IMR-90 (cell line): ENCODE data around the gene GARNL3. TPM values are rescaled to one million over a fixed set of nuclear protein-coding genes. Genes with fewer than 3 reads are reported as not detected.

Experiments used
- ATAC-seq: fragments of 200-7000 bp; cut with Tn5 transposase; 2 replicates; pipeline ENCODE4 v1.9.1; 2020; ENCODE audit warnings: low read depth, mild to moderate bottlenecking, moderate library complexity
- BruUV-seq: library from RNA; stranded (reverse); fragments of 400-500 nt; replicated peaks from 2 replicates; lab custom pipeline; 2021; lab: Mats Ljungman, UMichigan
- CTCF ChIA-PET: fragments of 300-600 bp; formaldehyde crosslinking; extraction: SDS; loops from one replicate; lab custom pipeline; 2021; ENCODE audit warnings: antibody characterized with exemption; lab: Yijun Ruan, JAX
- POLR2A ChIA-PET: fragments of 300-600 bp; sonication (Branson Sonifier 250); formaldehyde crosslinking; loops from one replicate; lab custom pipeline; 2022; ENCODE audit warnings: antibody characterized with exemption; ENCODE audit not compliant: unreplicated experiment; lab: Charles Lee
- DNase-seq: peaks from one replicate; pipeline ENCODE4 v3.0.0; 2013
- H2AFZ ChIP-seq: replicated peaks from 2 replicates; pipeline ENCODE3; 2013; ENCODE audit warnings: low read length, mild to moderate bottlenecking; ENCODE audit not compliant: poor library complexity
- H2AK5ac ChIP-seq: 2 replicates; pipeline ENCODE4 v1.6.1; 2013; ENCODE audit warnings: low read depth, low read length, inconsistent platforms
- H2AK9ac ChIP-seq: replicated peaks from 2 replicates; pipeline ENCODE3; 2013; ENCODE audit warnings: mild to moderate bottlenecking, low read depth, low read length, moderate library complexity; ENCODE audit not compliant: poor library complexity
- H2BK120ac ChIP-seq: 2 replicates; pipeline ENCODE4 v1.6.1; 2013; ENCODE audit warnings: low read depth, low read length, inconsistent platforms
- H2BK15ac ChIP-seq: 3 replicates; pipeline ENCODE4 v1.6.1; 2013; ENCODE audit warnings: low read depth, low read length, inconsistent platforms
- H2BK20ac ChIP-seq: 2 replicates; pipeline ENCODE4 v1.6.1; 2013; ENCODE audit warnings: low read depth, mild to moderate bottlenecking, inconsistent platforms, low read length, moderate library complexity
- H2BK5ac ChIP-seq: 2 replicates; pipeline ENCODE4 v1.6.1; 2013; ENCODE audit warnings: mild to moderate bottlenecking, low read depth, low read length, inconsistent platforms; ENCODE audit not compliant: poor library complexity, severe bottlenecking
- H3K14ac ChIP-seq: replicated peaks from 2 replicates; pipeline ENCODE4 v1.6.1; 2013; ENCODE audit warnings: low read depth, low read length, inconsistent platforms
- H3K18ac ChIP-seq: 2 replicates; pipeline ENCODE4 v1.6.1; 2013; ENCODE audit warnings: low read depth, low read length, control low read depth
- H3K23ac ChIP-seq: 2 replicates; pipeline ENCODE4 v1.6.1; 2013; ENCODE audit warnings: low read depth, low read length, inconsistent platforms
- H3K27ac ChIP-seq: 2 replicates; pipeline ENCODE4 v1.5.1; 2013; ENCODE audit warnings: mild to moderate bottlenecking, control low read depth, low read length; ENCODE audit not compliant: insufficient read depth
- H3K27me3 ChIP-seq: 2 replicates; pipeline ENCODE4 v1.6.1; 2013; ENCODE audit warnings: low read length; ENCODE audit not compliant: control insufficient read depth, insufficient read depth
- H3K36me3 ChIP-seq: 2 replicates; pipeline ENCODE4 v1.6.1; 2013; ENCODE audit warnings: low read length, mixed read lengths; ENCODE audit not compliant: control insufficient read depth, insufficient read depth
- H3K4ac ChIP-seq: 2 replicates; pipeline ENCODE4 v1.6.1; 2013; ENCODE audit warnings: low read depth, low read length, inconsistent platforms
- H3K4me1 ChIP-seq: 2 replicates; pipeline ENCODE4 v1.6.1; 2013; ENCODE audit warnings: low read length, mixed read lengths; ENCODE audit not compliant: control insufficient read depth, insufficient read depth
- H3K4me2 ChIP-seq: 2 replicates; pipeline ENCODE4 v1.6.1; 2013; ENCODE audit warnings: low read depth, mild to moderate bottlenecking, control low read depth, low read length, moderate library complexity
- H3K4me3 ChIP-seq: 2 replicates; pipeline ENCODE4 v1.5.1; 2013; ENCODE audit warnings: low read depth, mild to moderate bottlenecking, control low read depth, low read length, moderate library complexity; ENCODE audit not compliant: insufficient read depth
- H3K56ac ChIP-seq: 2 replicates; pipeline ENCODE4 v1.6.1; 2013; ENCODE audit warnings: low read length, inconsistent platforms; ENCODE audit not compliant: insufficient read depth; ENCODE audit errors: extremely low read depth
- H3K79me1 ChIP-seq, 2 experiments: 2 replicates each; pipeline ENCODE4 v1.6.1; 2013; ENCODE audit warnings: low read length in 2 of 2, inconsistent platforms in 1 of 2, low read depth in 1 of 2
- H3K9ac ChIP-seq: 2 replicates; pipeline ENCODE4 v1.6.1; 2013; ENCODE audit warnings: low read depth, low read length, control low read depth
- H3K9me1 ChIP-seq: 2 replicates; pipeline ENCODE4 v1.6.1; 2013; ENCODE audit warnings: low read length, inconsistent platforms; ENCODE audit not compliant: insufficient read depth
- H3K9me3 ChIP-seq: 2 replicates; pipeline ENCODE4 v1.6.1; 2013; ENCODE audit warnings: low read length; ENCODE audit not compliant: control insufficient read depth, insufficient read depth
- H4K20me1 ChIP-seq: 2 replicates; pipeline ENCODE4 v1.6.1; 2013; ENCODE audit warnings: low read length, inconsistent platforms; ENCODE audit not compliant: insufficient read depth
- H4K5ac ChIP-seq: 2 replicates; pipeline ENCODE4 v1.6.1; 2013; ENCODE audit warnings: mild to moderate bottlenecking, low read depth, low read length, control low read depth
- H4K8ac ChIP-seq, 2 experiments: 2 replicates each; pipeline ENCODE4 v1.6.1; 2013; ENCODE audit warnings: low read depth in 2 of 2, low read length in 2 of 2, control low read depth in 1 of 2, inconsistent platforms in 1 of 2
- H4K91ac ChIP-seq: 2 replicates; pipeline ENCODE4 v1.6.1; 2013; ENCODE audit warnings: low read depth, low read length, inconsistent platforms; ENCODE audit not compliant: insufficient read depth
- MAZ ChIP-seq: IDR thresholded peaks from 2 replicates; pipeline ENCODE4 v1.6.1; 2012; ENCODE audit warnings: low read depth, mild to moderate bottlenecking, low read length, improper control_type of control experiment, moderate library complexity, borderline replicate concordance
- MXI1 ChIP-seq: IDR thresholded peaks from 2 replicates; pipeline ENCODE4 v1.6.1; 2012; ENCODE audit warnings: low read depth, mild to moderate bottlenecking, low read length, moderate library complexity, borderline replicate concordance
- NFE2L2 ChIP-seq: fragments of 150-350 bp; IDR thresholded peaks from 2 replicates; pipeline ENCODE4 v1.6.1; 2016; ENCODE audit warnings: low read depth, mild to moderate bottlenecking, low read length
- POLR2A ChIP-seq: IDR thresholded peaks from 2 replicates; pipeline ENCODE4 v1.6.1; 2012; ENCODE audit warnings: mild to moderate bottlenecking, low read depth, low read length
- WGBS, 2 experiments: methylation state at CpG; one replicate each; pipeline versions ENCODE4 v1.1.5 to v1.1.7; 2013; ENCODE audit warnings: missing lambda C conversion rate in 2 of 2; ENCODE audit not compliant: insufficient read length in 1 of 2; ENCODE audit errors: extremely low coverage in 2 of 2; 5-methylcytosine and 5-hydroxymethylcytosine counted together
- dilution Hi-C: fragments of 300-500 bp; cut with HindIII; formaldehyde crosslinking; loops from one replicate; pipeline ENCODE4 v1.14.3; 2018; ENCODE audit warnings: low sequenced_read_pairs; ENCODE audit not compliant: unreplicated experiment
- in situ Hi-C: fragments of 300-500 bp; cut with MboI; formaldehyde crosslinking; loops from 3 replicates; pipeline ENCODE4 v1.14.3; 2019; ENCODE audit warnings: low sequenced_read_pairs, inconsistent platforms, mixed read lengths
- intact Hi-C: fragments of 100-400 bp; cut with micrococcal nuclease; formaldehyde crosslinking; loops from 2 replicates; pipeline ENCODE4 v1.10.0; 2022
- polyA plus RNA-seq, 3 experiments: library from polyadenylated mRNA; depleted of rRNA; stranded (reverse); fragments of >200 nt; gene quantifications; 2 replicates each; pipeline ENCODE4 v1.2.3, GENCODE V29; 2012; ENCODE audit warnings: low replicate concordance in 1 of 3
- total RNA-seq: library from RNA; depleted of rRNA; stranded (reverse); fragments of >200 nt; gene quantifications from 2 replicates; pipeline ENCODE4 v1.2.3, GENCODE V29; 2012

The GARNL3 gene
- total and polyA plus RNA-seq, 2 of the 4 experiments (the other 2 are of a cell fraction), result 1.9 to 5.0 TPM

DNA sequence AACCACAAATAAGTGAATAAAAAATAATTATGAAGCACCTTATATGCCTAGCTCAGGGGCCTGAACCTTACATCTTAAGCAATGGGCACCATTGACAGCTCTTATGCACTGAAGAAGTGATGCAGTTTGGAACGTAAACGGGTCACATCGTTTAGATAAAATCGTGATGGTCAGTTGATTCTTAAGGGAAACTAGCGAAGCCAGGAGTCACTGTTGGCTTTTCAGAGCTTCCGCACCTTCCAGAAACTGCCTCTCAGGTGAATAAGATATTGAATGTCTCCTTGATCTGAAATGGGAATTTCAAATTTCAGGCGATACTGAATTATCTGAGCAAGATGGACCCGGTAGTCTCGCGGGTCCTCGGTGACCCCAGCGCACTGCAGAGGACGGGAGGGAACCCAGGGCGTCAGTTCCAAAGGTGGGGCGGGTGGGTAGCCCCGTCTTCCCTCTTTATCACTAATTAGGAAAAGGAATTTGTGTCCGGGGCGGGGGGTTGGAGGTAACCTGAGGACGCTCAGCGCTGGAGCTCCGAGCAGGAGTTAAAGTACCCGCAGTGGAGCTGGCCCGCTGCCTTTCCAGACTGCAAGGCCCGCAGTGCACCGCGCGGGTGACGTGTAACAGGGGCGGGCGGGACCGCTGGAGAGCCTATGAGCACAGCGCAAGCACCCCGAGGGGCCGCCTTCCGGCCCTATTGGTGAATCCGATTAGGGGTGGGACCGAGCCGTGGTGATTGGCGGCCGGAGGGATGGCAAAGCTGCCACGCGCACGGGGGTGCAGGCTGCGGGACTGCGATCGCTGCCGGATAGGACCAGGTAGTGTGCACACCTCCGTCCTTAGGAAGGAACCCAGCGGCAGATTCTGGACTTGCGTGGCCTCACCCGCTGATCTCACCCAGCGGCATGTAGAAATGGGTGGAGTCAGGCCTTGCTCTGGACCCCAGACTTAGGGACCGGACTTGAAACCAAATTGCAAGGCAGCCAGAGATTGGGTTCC lies 19.7 kb upstream of the GARNL3 start:
- Histone ChIP-seq H4K8ac (peak overlapping the region; percentile 97 to 98), H3K4me3 (peak overlapping the region; percentile 53), H4K20me1 (no peaks in the 10 kb centered on the region), H3K56ac (no peak overlapping the region), H2BK5ac (no peak overlapping the region), H3K9me3 (no peaks in the 10 kb centered on the region), H2AK5ac (peak overlapping the region; percentile 61; the same call in 1 of the 2 replicates), H2BK20ac (no peak overlapping the region), H3K14ac (peak overlapping the region; percentile 90), H4K91ac (peak overlapping the region; percentile 50; the same call in 1 of the 2 replicates), H3K36me3 (no peaks in the 10 kb centered on the region), H2BK15ac (no peak overlapping the region), H3K79me1 (0 out of 4 replicates have a peak, but pooled peaks cover 0 to 4% of the 10 kb centered on the region in 2 experiments), H2AK9ac (peak overlapping the region; percentile 47), H3K4me1 (no peaks in the 10 kb centered on the region), H4K5ac (peak overlapping the region; percentile 86), H2AFZ (peak overlapping the region; percentile 99), H3K9ac (peak overlapping the region; percentile 60), H3K4me2 (peak overlapping the region; percentile 85), H3K23ac (peak overlapping the region; percentile 86), H3K18ac (no peak overlapping the region), H3K9me1 (peaks cover 7% of the 10 kb centered on the region), H3K27ac (peak overlapping the region; percentile 20; the same call in 1 of the 2 replicates), H3K4ac (peak overlapping the region; percentile 80), H2BK120ac (peak overlapping the region; percentile 25; the same call in 1 of the 2 replicates), H3K27me3 (no peaks in the 10 kb centered on the region)
- intact Hi-C loops, result no loop called here
- WGBS, 2 experiments, result 7% methylated on average over 6 of the region's 53 CpGs; no CpG with 5 or more reads in 1 of the 2 experiments
- TF ChIP-seq MXI1 (peak; percentile 77), POLR2A (peak; percentile 46; the same call in 1 of the 2 replicates), MAZ (peak; percentile 21; the same call in 1 of the 2 replicates), NFE2L2 (no peak)
- ChIA-PET CTCF (interaction anchor here (0.7 kb wide), 1 partner anchor 330 kb away, joined by 3 read pairs; the partner anchor contains the start of gene RALGPS1), POLR2A (no interaction called here)
- peak; percentile 100 for ATAC-seq
- dilution Hi-C loops, result no loop called here
- BruUV-seq, result no TSS peak
- in situ Hi-C loops, result no loop called here
- DNase-seq, result peak; percentile 92
